GM10248 (cell line): ENCODE data around the gene EIF4E3.

Experiments used
- CTCF ChIA-PET: fragments of 300-600 bp; sonication (Branson Sonifier 250); formaldehyde crosslinking; extraction: SDS; loops from one replicate; lab custom pipeline; 2021; ENCODE audit warnings: antibody characterized with exemption; lab: Yijun Ruan, JAX
- POLR2A ChIA-PET: fragments of 350-650 bp; sonication (Branson Sonifier 250); formaldehyde crosslinking; extraction: SDS; loops from one replicate; lab custom pipeline; 2020; ENCODE audit warnings: antibody characterized with exemption; lab: Yijun Ruan, JAX
- DNase-seq: peaks from one replicate; pipeline ENCODE4 v3.0.0; 2012; ENCODE audit errors: extremely low spot score
- TF ChIP-seq, protein P1 (sequence below): IDR thresholded peaks from 2 replicates; pipeline ENCODE4 v1.5.1; 2012; ENCODE audit warnings: mild to moderate bottlenecking, low read depth; ENCODE audit errors: extremely low read depth, missing control alignments, control extremely low read depth

EIF4E3 gene

DNA sequence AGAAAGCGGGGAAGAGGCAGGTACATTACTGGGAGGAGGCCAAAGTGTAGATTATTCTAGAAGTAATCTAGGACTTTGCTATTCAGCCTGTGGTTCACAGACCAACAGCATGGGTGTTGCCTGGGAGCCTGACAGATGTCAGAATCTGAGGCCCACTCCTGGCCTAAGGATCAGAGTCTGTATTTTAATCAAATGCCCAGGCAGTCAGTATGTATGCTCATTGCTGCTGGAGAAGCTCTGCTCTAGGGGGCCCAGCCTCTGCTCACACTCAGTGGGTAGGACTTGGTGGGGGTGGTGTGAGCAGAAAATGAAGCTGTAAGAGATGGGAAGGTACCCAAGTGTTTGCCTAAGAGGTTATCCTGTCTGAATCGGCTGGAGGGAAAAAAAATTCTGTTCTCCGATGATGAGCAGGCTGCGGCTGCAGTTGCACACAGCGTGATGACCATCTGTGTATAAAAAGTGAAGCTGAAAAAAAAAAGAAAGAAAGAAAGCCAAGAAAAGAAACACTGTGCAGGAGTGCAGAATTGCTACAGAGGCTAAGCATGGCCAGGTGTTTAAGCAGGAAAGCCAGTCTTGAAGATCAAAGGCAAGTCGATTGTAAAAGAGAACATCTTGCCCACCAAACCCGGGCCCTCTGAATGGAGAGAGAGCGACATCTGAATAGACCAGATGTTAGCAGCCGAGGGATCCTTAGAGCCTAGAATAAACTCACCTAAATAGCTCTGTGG, 65.2 kb downstream of the EIF4E3 start:
- no peak for DNase-seq
- ChIA-PET CTCF (interaction anchor here (0.8 kb wide), 1 partner anchor 21 kb away, joined by 4 read pairs; no protein-coding TSS in a partner anchor), POLR2A (no interaction called here)

DNA sequence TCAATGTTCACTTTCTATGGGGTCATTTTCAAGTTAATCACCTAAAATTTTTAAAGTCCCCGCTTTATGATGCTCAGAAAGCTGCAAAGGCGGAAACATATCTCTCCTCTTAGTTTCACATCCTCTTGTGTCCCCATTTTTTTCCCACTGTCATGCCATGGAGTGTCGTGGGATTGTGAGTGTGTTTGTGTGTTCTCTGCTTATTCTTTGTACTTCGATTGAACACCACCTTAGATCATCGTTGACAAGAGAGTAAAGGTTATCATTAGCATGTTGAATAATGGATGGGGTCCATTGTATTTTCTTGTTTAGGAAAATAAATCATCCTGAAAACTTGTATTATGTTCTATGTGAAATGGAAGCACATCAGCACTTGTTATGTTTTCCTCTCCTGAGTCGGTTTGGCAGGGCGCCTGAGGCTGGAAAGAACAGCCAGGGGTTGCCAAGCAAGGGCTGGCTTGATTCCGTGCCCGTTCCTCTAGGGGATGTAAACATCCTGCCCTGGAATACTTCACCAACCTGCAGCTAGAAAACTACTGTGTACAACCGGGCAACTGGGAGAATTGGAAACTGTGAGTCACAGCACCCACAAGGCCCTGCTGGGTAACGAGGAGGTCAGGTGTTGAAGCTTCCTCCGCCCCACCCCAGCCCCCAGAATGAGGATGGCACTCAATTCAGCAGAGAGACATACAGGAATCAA, 67.2 kb downstream of the EIF4E3 start:
- ChIA-PET CTCF (interaction anchor here (2.7 kb wide), 1 partner anchor 1107 kb away, joined by 8 read pairs; no protein-coding TSS in a partner anchor), POLR2A (no interaction called here)
- DNase-seq = no peak
- TF ChIP-seq, protein P1, sequence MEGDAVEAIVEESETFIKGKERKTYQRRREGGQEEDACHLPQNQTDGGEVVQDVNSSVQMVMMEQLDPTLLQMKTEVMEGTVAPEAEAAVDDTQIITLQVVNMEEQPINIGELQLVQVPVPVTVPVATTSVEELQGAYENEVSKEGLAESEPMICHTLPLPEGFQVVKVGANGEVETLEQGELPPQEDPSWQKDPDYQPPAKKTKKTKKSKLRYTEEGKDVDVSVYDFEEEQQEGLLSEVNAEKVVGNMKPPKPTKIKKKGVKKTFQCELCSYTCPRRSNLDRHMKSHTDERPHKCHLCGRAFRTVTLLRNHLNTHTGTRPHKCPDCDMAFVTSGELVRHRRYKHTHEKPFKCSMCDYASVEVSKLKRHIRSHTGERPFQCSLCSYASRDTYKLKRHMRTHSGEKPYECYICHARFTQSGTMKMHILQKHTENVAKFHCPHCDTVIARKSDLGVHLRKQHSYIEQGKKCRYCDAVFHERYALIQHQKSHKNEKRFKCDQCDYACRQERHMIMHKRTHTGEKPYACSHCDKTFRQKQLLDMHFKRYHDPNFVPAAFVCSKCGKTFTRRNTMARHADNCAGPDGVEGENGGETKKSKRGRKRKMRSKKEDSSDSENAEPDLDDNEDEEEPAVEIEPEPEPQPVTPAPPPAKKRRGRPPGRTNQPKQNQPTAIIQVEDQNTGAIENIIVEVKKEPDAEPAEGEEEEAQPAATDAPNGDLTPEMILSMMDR = no peak

More for the DNA sequence above, 65.2 kb downstream of the EIF4E3 start:
- TF ChIP-seq, protein P1 = no peak

DNA sequence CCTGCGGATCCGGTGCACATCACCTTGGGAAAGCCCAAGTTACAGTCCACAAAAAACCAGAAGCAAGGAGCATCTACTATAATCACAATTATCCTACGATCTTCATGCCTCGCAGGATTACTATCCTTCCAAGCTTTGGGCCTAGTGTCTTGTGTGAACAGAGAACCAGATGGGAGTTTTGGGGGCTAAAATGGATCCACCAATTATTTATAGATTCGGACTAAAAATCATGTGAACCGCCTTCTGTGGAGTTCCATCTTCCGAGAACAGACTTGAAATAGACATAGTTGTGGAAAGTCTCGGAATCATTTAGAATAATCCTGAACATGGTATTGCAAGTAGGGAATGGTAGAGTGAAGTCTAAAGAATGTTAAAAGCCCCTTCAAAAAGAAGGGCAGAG, 70.1 kb downstream of the EIF4E3 start:
- CTCF ChIA-PET = interaction anchor here (1.1 kb wide), 1 partner anchor 1105 kb away, joined by 3 read pairs; no protein-coding TSS in a partner anchor

DNA sequence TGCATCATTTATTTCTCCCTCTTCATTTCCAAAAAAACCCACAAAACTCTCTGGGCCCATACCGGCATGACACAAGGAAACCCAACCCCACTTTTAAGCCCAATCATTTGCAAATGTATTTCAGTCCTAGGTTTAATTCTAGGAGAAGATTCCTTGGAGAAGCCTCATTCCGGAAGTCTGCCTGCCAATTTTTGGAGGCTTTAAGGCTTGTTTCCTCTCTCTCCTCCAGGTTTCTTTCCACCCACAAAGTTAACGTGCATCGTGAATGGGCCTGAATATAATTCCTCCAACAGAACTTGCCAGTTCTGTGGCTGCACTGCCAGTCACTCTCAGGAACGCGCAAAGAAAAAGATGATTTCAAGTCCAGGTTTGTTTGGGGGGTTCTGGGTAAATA, 71.8 kb downstream of the EIF4E3 start:
- no peak for DNase-seq
- POLR2A ChIA-PET = no interaction called here
- TF ChIP-seq, protein P1 = no peak
- CTCF ChIA-PET = interaction anchor here (0.7 to 1.2 kb wide), 5 partner anchors 14 to 1595 kb away, joined by 3 to 12 read pairs (median 3); no protein-coding TSS in a partner anchor

More for the DNA sequence above, 70.1 kb downstream of the EIF4E3 start:
- TF ChIP-seq, protein P1 = no peak
- POLR2A ChIA-PET = no interaction called here
- DNase-seq = no peak

DNA sequence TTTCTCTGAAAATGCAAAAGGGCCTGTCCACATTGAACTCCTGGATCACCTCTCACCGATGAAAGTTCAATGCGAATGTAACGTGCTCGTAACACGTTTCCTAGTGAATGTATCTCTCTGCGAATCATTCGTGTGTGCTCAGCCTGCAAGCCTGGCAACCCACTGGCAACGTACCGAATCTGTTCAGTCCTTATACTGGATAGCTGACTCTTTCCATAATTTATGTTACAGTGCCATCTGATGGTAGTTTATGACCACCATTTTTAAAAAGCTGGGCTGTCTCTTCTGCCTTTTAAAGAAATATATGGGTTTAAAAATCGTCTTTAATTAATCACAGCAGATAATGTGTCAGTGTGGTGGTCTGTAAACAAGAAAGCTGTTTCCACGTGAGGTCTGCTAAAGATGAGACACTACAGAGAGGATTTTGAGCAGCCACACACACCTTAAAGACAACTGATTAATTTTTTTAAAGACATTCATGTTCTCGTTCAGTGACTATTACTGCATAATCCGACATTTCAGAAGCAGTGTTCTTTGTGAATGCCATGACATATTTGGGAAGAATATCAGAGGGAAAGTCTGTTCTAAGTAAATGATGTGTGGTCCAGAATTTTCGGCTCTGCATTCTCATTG, 72.3 kb downstream of the EIF4E3 start:
- TF ChIP-seq, protein P1 = peak; percentile 44
- ChIA-PET CTCF (interaction anchor here (0.7 to 1.2 kb wide), 5 partner anchors 13 to 1595 kb away, joined by 3 to 12 read pairs (median 3); no protein-coding TSS in a partner anchor), POLR2A (no interaction called here)
- peak; percentile 43 for DNase-seq

DNA sequence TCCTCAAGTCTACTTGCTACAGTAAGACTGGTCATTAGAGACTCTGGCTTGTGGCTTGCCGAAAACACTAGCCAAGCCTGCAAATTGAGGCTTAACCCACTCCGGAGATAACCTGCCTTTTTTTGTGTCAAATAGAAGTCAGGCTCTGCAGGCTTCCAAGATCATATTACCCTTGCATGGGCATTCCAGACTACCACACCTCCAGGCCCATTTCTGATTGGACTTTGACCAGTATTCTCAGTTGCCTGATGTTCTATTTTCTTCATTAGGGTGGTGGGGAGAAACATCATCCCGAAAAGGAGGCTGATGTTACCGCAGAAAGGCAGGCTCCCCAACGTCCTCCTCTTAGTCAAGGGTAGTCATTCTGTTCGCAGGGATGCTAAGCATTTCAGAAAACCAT, 73.6 kb downstream of the EIF4E3 start:
- ChIA-PET POLR2A (no interaction called here), CTCF (interaction anchor here (1.1 kb wide), 1 partner anchor 12 kb away, joined by 4 read pairs; no protein-coding TSS in a partner anchor)
- TF ChIP-seq, protein P1 = no peak
- no peak for DNase-seq
